ENCODE results near the gene LOXHD1.

Gene LOXHD1

GRCh38 chr18:46591783-46592391, 65.1 kb downstream of the LOXHD1 start:
- no peak for TF ChIP-seq CTCF (IDR thresholded peaks at IDR 0.05)
- TF ChIP-seq ZFX (IDR thresholded peaks at IDR 0.05; ENCODE audit: borderline replicate concordance): no peak
- H3K27ac ChIP-seq: no peak overlapping the region

GRCh38 chr18:46590103-46590502, 66.9 kb downstream of the LOXHD1 start:
- TF ChIP-seq ZFX (IDR thresholded peaks at IDR 0.05; ENCODE audit: borderline replicate concordance): no peak

GRCh38 chr18:46588971-46589660, 67.9 kb downstream of the LOXHD1 start:
- TF ChIP-seq ZFX (IDR thresholded peaks at IDR 0.05; ENCODE audit: borderline replicate concordance) (no peak), CTCF (IDR thresholded peaks at IDR 0.05) (no peak)
- no peak overlapping the region for H3K27ac ChIP-seq

More at GRCh38 chr18:46590103-46590502, 66.9 kb downstream of the LOXHD1 start:
- H3K27ac ChIP-seq: no peak overlapping the region

GRCh38 chr18:46587600-46587999, 69.4 kb downstream of the LOXHD1 start:
- TF ChIP-seq ZFX (IDR thresholded peaks at IDR 0.05; ENCODE audit: borderline replicate concordance) (no peak), CTCF (IDR thresholded peaks at IDR 0.05) (no peak)
- H3K27ac ChIP-seq: no peak overlapping the region

GRCh38 chr18:46583711-46584110, 73.3 kb downstream of the LOXHD1 start:
- no peak overlapping the region for H3K27ac ChIP-seq
- no peak for TF ChIP-seq CTCF (IDR thresholded peaks at IDR 0.05)
- TF ChIP-seq ZFX (IDR thresholded peaks at IDR 0.05; ENCODE audit: borderline replicate concordance): no peak

- no peak overlapping the region for H3K27ac ChIP-seq
- no peak for TF ChIP-seq CTCF (IDR thresholded peaks at IDR 0.05)
- TF ChIP-seq ZFX (IDR thresholded peaks at IDR 0.05; ENCODE audit: borderline replicate concordance): no peak
Measured at GRCh38 chr18:46581648-46582047, 75.4 kb downstream of the LOXHD1 start.

GRCh38 chr18:46578987-46579386, 78.0 kb downstream of the LOXHD1 start:
- TF ChIP-seq ZFX (IDR thresholded peaks at IDR 0.05; ENCODE audit: borderline replicate concordance) (no peak), CTCF (IDR thresholded peaks at IDR 0.05) (no peak)
- H3K27ac ChIP-seq: no peak overlapping the region
